DMS53 (cell line): Measurements from ENCODE around the gene HTR1B.

ENCODE experiments used
- DNase-seq: peaks from one replicate; lab custom pipeline; 2025; lab: John Stamatoyannopoulos, UW

Gene HTR1B

GRCh38 chr6:77463308-77463860 is at the start of gene HTR1B:
HTR1B (minus strand) TSS chr6:77463491; CDS start chr6:77463403, 88 bp downstream.
- peak; percentile 51 for DNase-seq

GRCh38 chr6:77512554-77512953 is 49.3 kb upstream of the HTR1B start:
- no peak for DNase-seq

GRCh38 chr6:77511860-77512259 is 48.6 kb upstream of the HTR1B start:
- DNase-seq, result no peak

- no peak for DNase-seq
These were observed 39.7 kb upstream of the HTR1B start for GRCh38 chr6:77502981-77503380.

GRCh38 chr6:77492530-77492929 is 29.2 kb upstream of the HTR1B start:
- peak; percentile 20 for DNase-seq

GRCh38 chr6:77487808-77488425 is 24.6 kb upstream of the HTR1B start:
- DNase-seq, result no peak

- no peak for DNase-seq
These were observed 19.7 kb upstream of the HTR1B start for GRCh38 chr6:77482981-77483380.

GRCh38 chr6:77474973-77475372 is 11.7 kb upstream of the HTR1B start:
- no peak for DNase-seq

- DNase-seq, result peak; percentile 9
These were observed 11.1 kb upstream of the HTR1B start for GRCh38 chr6:77474286-77474956.

- no peak for DNase-seq
These were observed 7.7 kb upstream of the HTR1B start for GRCh38 chr6:77470983-77471382.

- DNase-seq, result no peak
These were observed 5.6 kb upstream of the HTR1B start for GRCh38 chr6:77468939-77469338.

GRCh38 chr6:77466451-77467437 is 3.5 kb upstream of the HTR1B start:
- peak; percentile 53 for DNase-seq

GRCh38 chr6:77466055-77466450 is 2.8 kb upstream of the HTR1B start:
- peak; percentile 83 for DNase-seq

GRCh38 chr6:77464495-77464867 is 1.2 kb upstream of the HTR1B start:
- no peak for DNase-seq

- DNase-seq, result peak; percentile 57
These were observed 687 bp upstream of the HTR1B start for GRCh38 chr6:77463861-77464494.

- DNase-seq, result peak; percentile 51
These were observed 658 bp downstream of the HTR1B start for GRCh38 chr6:77462359-77463307.

GRCh38 chr6:77461796-77462195 is 1.5 kb downstream of the HTR1B start:
- no peak for DNase-seq

- DNase-seq, result no peak
These were observed 4.9 kb downstream of the HTR1B start for GRCh38 chr6:77458421-77458820.

- DNase-seq, result peak; percentile 81
These were observed 5.5 kb downstream of the HTR1B start for GRCh38 chr6:77457720-77458349.
